T-helper 1 cell (primary cell): ENCODE measurements around the gene ALX4.

ENCODE experiments used
- DNase-seq, 5 donors: peaks; one replicate each; pipeline ENCODE4 v3.0.0-alpha.2; 2012 to 2020

The ALX4 gene

DNA sequence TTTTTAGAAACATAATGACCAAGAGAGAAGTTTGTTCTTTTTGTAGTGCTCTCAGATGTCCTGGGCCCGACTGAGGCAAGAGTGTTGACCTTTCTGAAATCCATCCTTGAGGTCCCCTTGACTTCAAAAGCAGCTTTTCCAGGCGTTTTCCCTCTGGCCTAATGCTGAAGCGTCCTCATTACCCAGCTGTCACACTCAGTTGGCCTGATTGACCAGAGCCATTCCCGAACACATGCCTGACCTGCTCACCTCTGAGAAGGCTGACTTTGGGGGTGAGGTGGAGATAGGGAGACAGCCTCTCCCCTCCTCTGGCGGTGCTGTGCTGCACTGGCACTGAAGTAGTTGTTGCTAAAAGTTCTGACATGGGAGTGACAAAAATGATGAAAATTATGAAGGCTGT, 66.9 kb downstream of the ALX4 start:
- no peak for DNase-seq

DNA sequence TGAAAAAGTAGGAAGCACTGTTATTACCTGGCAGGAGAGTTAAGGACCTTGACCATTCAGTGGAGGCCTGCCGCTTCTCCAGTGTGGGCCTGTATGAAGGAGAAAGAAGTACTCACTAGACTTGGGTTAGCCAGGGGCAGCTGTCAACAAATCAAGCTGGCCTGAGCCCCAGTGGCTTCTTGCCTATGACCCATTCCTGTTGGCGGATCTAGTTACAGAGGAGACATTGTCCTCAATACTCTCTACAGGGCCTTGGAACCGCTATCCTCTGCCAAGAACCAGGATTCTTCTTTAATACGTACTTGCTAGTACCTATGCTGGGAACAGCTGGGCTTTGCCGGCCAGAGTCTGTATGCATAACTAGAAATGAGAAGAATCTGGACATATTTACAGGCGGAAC, 68.1 kb downstream of the ALX4 start:
- DNase-seq, result no peak

DNA sequence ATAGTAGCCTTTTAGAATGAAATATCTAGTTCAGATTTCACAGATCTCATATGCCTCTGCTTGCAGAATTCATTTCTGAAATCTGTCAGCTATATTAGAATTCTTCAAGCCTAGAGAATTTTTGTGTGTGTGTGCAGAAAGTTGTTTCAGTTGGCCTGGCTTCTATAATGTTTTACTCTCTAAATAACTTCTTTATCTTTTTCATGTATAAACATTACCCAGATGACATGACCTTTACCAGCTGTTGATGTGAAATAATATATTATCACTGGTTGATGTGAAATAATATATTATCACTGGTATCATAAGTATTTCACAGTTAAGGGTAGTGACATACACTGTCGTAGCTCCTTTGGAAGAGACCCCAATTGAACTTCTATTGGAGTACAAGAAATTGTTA, 72.8 kb downstream of the ALX4 start:
- no peak for DNase-seq

DNA sequence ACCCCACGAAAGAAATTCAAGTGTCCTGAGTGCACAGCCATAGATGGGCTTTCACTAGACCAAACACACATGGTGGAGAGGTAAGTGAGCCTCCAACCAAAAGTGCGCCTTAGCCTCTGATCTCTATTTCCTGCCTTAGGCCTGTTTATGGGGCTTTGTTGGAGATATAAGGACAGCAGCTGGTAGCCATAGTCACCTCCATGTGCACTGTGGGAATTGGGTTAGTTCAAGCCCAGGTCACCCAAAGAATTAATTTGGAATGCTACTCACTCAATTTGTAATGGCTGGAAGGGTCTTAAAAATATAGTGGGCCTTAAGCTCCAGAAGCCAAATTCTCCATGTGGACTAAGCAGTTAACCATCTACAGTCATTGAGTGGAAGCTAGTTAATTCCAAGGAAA, 73.6 kb downstream of the ALX4 start:
- DNase-seq, result no peak

DNA sequence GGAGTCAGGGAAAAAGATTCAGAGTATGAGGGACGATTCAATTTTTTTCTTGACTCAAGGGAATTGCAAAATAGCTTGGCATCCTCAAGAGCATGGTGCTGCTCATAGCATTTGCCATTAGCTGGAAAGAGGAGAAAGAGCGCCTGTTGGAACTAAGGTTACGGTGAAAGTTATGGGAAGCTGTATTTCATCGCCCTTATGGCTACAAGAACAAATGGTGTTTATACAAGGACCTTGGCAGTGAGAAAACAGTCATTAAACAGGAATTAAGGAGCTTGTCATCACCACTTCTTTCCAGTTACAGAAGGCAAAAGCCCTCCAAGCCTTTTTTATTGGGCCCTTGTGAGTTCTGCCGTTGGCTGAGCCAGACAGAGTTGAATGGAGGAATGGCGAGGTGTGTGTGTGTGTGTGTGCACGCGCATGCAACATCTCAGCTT, 74.2 kb downstream of the ALX4 start:
- no peak for DNase-seq

DNA sequence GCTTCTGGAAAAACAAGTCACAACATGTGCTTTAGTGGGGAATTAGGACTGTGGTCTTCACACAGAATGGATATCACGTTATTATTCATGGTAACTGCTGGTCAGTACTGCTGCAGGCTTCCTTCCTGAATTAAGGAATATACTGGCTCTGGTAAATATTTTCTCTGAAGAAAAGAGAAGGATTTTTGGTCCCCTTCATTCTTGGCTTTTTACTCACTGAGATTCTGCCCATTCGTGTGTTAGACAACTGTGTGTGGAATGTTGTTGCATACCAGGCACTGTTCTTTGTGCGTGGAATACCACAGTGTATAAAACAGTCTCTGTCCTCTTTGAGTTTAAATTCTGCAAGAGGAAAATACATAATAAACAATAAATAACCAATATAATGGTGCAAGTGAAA, 80.3 kb downstream of the ALX4 start:
- no peak for DNase-seq

DNA sequence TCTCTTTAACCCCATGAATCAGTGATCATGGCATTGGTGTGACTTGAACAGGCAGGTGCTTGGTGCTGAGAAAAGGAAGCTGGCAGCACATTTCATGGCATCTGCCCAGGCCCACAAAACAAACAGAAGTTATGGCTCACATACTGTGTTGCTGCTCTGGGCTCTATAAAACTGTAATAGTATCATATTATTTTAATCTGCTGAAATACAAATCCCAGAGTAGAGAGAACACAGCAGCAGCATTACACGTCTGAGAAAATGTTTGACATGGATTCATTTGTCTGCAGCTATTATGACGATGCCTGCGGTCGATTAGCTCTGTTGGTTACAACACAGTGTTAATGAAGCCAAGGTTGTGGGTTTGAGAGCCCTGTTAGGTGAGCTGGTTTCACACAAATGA, 80.8 kb downstream of the ALX4 start:
- DNase-seq, result no peak

DNA sequence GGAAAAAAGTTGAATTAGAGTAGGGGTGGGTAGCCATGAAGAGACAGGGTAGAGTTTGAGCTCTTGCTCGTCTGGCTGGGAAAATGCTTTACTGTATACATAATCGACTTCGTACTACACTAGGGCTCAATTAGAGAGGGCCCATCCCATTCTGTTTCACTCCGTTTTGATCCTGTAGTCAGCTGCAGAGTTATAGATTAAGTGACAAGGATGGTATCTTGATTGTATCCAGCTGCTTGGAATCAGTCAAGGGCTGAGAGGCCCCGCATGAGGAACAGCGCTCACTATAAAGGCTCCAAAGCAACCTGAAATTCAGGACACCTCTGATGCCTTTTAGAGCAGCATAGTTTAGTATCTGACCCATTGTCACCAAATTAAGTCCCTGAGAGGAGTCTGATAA, 81.6 kb downstream of the ALX4 start:
- no peak for DNase-seq

DNA sequence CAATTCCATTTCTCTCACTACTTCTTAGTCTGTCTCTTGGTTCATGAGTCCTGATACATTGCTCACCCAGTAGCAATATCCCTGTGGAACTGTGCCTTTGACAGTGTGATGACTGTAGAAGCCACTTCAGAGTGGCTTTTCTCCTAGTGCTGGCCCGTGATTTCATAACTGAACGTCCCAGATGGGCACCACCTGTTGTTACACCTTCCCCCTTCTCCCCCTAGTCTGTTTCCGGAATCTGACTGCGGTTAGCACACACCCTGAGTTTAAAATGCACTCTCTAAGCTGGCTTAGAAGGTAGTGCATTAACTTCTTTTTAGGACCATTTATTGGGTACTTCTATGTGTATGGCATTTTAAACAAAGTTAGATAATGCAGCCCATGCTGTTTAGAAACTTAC, 83.0 kb downstream of the ALX4 start:
- no peak for DNase-seq

GRCh38 chr11:44226490-44226889, 83.4 kb downstream of the ALX4 start:
- no peak for DNase-seq

- no peak for DNase-seq
These were observed 85.0 kb downstream of the ALX4 start for GRCh38 chr11:44224867-44225501.

- DNase-seq, result no peak
These were observed 86.7 kb downstream of the ALX4 start for GRCh38 chr11:44223238-44223637.

- DNase-seq, result no peak
These were observed 87.9 kb downstream of the ALX4 start for GRCh38 chr11:44221992-44222391.

DNA sequence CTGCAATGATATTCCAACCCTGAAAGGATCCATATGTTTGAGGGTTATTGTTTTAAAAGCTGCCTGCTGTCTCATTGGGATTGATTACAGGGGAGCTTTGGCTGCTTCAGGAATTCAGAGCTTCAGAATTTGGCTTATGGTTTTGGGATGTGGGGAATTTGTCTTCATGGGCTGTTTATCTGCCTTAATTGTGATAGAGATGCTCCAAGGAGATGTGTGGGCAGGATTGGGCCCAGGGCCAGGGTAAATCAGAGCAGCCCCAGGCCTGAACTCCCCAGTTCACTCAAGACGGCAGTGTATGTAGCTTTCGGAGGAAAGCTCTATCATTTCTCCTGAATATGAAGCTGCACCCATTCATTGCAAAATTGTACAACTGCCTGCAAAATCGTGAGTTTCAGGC, 88.5 kb downstream of the ALX4 start:
- no peak for DNase-seq

GRCh38 chr11:44219830-44220796, 89.8 kb downstream of the ALX4 start:
- no peak for DNase-seq

GRCh38 chr11:44217432-44217831, 92.5 kb downstream of the ALX4 start:
- DNase-seq, result no peak

- no peak for DNase-seq
These were observed 96.8 kb downstream of the ALX4 start for GRCh38 chr11:44213148-44213547.

DNA sequence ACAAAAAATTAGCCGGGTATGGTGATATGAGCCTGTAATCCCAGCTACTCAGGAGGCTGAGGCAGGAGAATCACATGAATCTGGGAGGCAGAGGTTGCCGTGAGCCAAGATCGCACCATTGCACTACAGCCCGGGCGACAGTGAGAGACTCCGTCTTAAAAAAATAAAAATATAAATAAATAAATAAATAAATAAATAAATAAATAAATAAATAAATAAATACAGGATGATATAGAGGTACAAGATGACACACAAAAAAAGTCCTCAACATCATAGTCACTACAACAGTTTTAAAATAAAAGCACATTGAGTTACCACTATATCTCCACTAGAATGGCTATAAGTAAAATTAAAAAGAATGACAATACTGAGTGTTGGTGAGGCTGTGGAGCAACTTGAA, 97.8 kb downstream of the ALX4 start:
- DNase-seq, result no peak
